IPS-15b (cell line): ENCODE results near the gene CCL13.
"Not testable (repeated sequence)": the region's sequence is repeated elsewhere in the genome, so short reads cannot be mapped to it uniquely, and the experiment has no call there.

Source experiments
- H3K27me3 ChIP-seq: one replicate; pipeline ENCODE4 v1.6.1; 2013; ENCODE audit warnings: low read length; ENCODE audit not compliant: control insufficient read depth, insufficient read depth
- H3K36me3 ChIP-seq: one replicate; pipeline ENCODE4 v1.6.1; 2013; ENCODE audit warnings: low read length; ENCODE audit not compliant: control insufficient read depth, insufficient read depth
- H3K4me1 ChIP-seq: one replicate; pipeline ENCODE4 v1.6.1; 2013; ENCODE audit warnings: mild to moderate bottlenecking, low read length; ENCODE audit not compliant: control insufficient read depth, insufficient read depth
- H3K4me3 ChIP-seq: one replicate; pipeline ENCODE4 v1.5.1; 2013; ENCODE audit warnings: low read depth, low read length
- H3K9ac ChIP-seq: one replicate; pipeline ENCODE4 v1.6.1; 2013; ENCODE audit warnings: low read depth, mild to moderate bottlenecking, low read length
- H3K9me3 ChIP-seq: one replicate; pipeline ENCODE4 v1.6.1; 2013; ENCODE audit warnings: mild to moderate bottlenecking, low read length; ENCODE audit not compliant: control insufficient read depth, insufficient read depth

Gene CCL13

GRCh38 chr17:34356194-34356593, at the start of gene CCL13:
Gene CCL13, plus strand, starts transcription at chr17:34356480. Its CDS starts 47 bp downstream, at chr17:34356527.
- H3K27me3 ChIP-seq: no peaks in the 10 kb centered on the region
- H3K9ac ChIP-seq: no peak within 1 kb of the TSS
- H3K4me3 ChIP-seq: no peak within 1 kb of the TSS
- no peaks in the 10 kb centered on the region for H3K9me3 ChIP-seq
- no peaks in the 10 kb centered on the region for H3K4me1 ChIP-seq
- no peaks in the 10 kb centered on the region for H3K36me3 ChIP-seq

- no peak overlapping the region for H3K4me3 ChIP-seq
- no peaks in the 10 kb centered on the region for H3K9me3 ChIP-seq
- peaks cover 2% of the 10 kb centered on the region for H3K4me1 ChIP-seq
- H3K9ac ChIP-seq: no peak overlapping the region
- H3K36me3 ChIP-seq: no peaks in the 10 kb centered on the region
- H3K27me3 ChIP-seq: no peaks in the 10 kb centered on the region
Observed at GRCh38 chr17:34307110-34307509, 49.2 kb upstream of the CCL13 start.

- Histone ChIP-seq H3K9ac (no peak overlapping the region), H3K9me3 (no peaks in the 10 kb centered on the region), H3K27me3 (no peaks in the 10 kb centered on the region), H3K36me3 (no peaks in the 10 kb centered on the region), H3K4me1 (peaks cover 2% of the 10 kb centered on the region), H3K4me3 (no peak overlapping the region)
Observed at GRCh38 chr17:34308371-34308770, 47.9 kb upstream of the CCL13 start.

GRCh38 chr17:34311291-34311690, 45.0 kb upstream of the CCL13 start:
- Histone ChIP-seq H3K4me1 (peaks cover 2% of the 10 kb centered on the region), H3K9me3 (no peaks in the 10 kb centered on the region), H3K9ac (no peak overlapping the region), H3K36me3 (no peaks in the 10 kb centered on the region), H3K4me3 (no peak overlapping the region), H3K27me3 (no peaks in the 10 kb centered on the region)

- Histone ChIP-seq H3K4me1 (no peaks in the 10 kb centered on the region), H3K9me3 (no peaks in the 10 kb centered on the region), H3K4me3 (no peak overlapping the region), H3K9ac (no peak overlapping the region), H3K36me3 (no peaks in the 10 kb centered on the region), H3K27me3 (no peaks in the 10 kb centered on the region)
Observed at GRCh38 chr17:34312080-34312479, 44.2 kb upstream of the CCL13 start.

GRCh38 chr17:34313164-34313563, 43.1 kb upstream of the CCL13 start:
- H3K4me3 ChIP-seq: no peak overlapping the region
- H3K9ac ChIP-seq: no peak overlapping the region
- H3K4me1 ChIP-seq: no peaks in the 10 kb centered on the region
- no peaks in the 10 kb centered on the region for H3K36me3 ChIP-seq
- no peaks in the 10 kb centered on the region for H3K9me3 ChIP-seq
- no peaks in the 10 kb centered on the region for H3K27me3 ChIP-seq

GRCh38 chr17:34314279-34314678, 42.0 kb upstream of the CCL13 start:
- H3K9me3 ChIP-seq: no peaks in the 10 kb centered on the region
- no peaks in the 10 kb centered on the region for H3K27me3 ChIP-seq
- no peak overlapping the region for H3K4me3 ChIP-seq
- no peak overlapping the region for H3K9ac ChIP-seq
- H3K4me1 ChIP-seq: no peaks in the 10 kb centered on the region
- H3K36me3 ChIP-seq: no peaks in the 10 kb centered on the region

GRCh38 chr17:34318474-34318873, 37.8 kb upstream of the CCL13 start:
- H3K36me3 ChIP-seq: no peaks in the 10 kb centered on the region
- H3K4me1 ChIP-seq: no peaks in the 10 kb centered on the region
- no peaks in the 10 kb centered on the region for H3K27me3 ChIP-seq
- H3K9me3 ChIP-seq: no peaks in the 10 kb centered on the region
- no peak overlapping the region for H3K4me3 ChIP-seq
- H3K9ac ChIP-seq: no peak overlapping the region

- H3K4me1 ChIP-seq: no peaks in the 10 kb centered on the region
- H3K9ac ChIP-seq: no peak within 1 kb of the TSS
- no peaks in the 10 kb centered on the region for H3K36me3 ChIP-seq
- H3K27me3 ChIP-seq: no peaks in the 10 kb centered on the region
- no peaks in the 10 kb centered on the region for H3K9me3 ChIP-seq
- no peak within 1 kb of the TSS for H3K4me3 ChIP-seq
Observed at GRCh38 chr17:34319039-34319483, 37.2 kb upstream of the CCL13 start, which contains the start of gene CCL8. Gene CCL8, plus strand, starts transcription at chr17:34319435. Its CDS starts 67 bp downstream, at chr17:34319502.

GRCh38 chr17:34321964-34322363, 34.3 kb upstream of the CCL13 start:
- H3K4me3 ChIP-seq: no peak overlapping the region
- H3K9me3 ChIP-seq: no peaks in the 10 kb centered on the region
- no peak overlapping the region for H3K9ac ChIP-seq
- H3K36me3 ChIP-seq: no peaks in the 10 kb centered on the region
- no peaks in the 10 kb centered on the region for H3K27me3 ChIP-seq
- no peaks in the 10 kb centered on the region for H3K4me1 ChIP-seq

GRCh38 chr17:34327580-34327979, 28.7 kb upstream of the CCL13 start:
- H3K9me3 ChIP-seq: not testable (repeated sequence)

GRCh38 chr17:34337701-34338100, 18.6 kb upstream of the CCL13 start:
- no peak overlapping the region for H3K4me3 ChIP-seq
- H3K27me3 ChIP-seq: no peaks in the 10 kb centered on the region
- H3K4me1 ChIP-seq: no peaks in the 10 kb centered on the region
- H3K36me3 ChIP-seq: no peaks in the 10 kb centered on the region
- H3K9me3 ChIP-seq: no peaks in the 10 kb centered on the region
- no peak overlapping the region for H3K9ac ChIP-seq

More at GRCh38 chr17:34327580-34327979, 28.7 kb upstream of the CCL13 start:
- not testable (repeated sequence) for H3K27me3 ChIP-seq, H3K4me1 ChIP-seq, H3K4me3 ChIP-seq, H3K9ac ChIP-seq, H3K36me3 ChIP-seq
